B cell (primary cell): ENCODE data around the gene DNALI1. TPM values are rescaled to one million over a fixed set of nuclear protein-coding genes. Genes with fewer than 3 reads are reported as not detected.

Experiments
- ATAC-seq: fragments of 200-7000 bp; cut with Tn5 transposase; one replicate; pipeline ENCODE4 v1.10.0; 2021; ENCODE audit warnings: low read depth, mild to moderate bottlenecking, moderate number of reproducible peaks, moderate library complexity
- CTCF ChIA-PET: fragments of 350-600 bp; sonication (Branson Sonifier 250); formaldehyde crosslinking; loops from one replicate; lab custom pipeline; 2021; ENCODE audit warnings: antibody characterized with exemption, inconsistent platforms; lab: Charles Lee
- POLR2A ChIA-PET: fragments of 350-600 bp; sonication (Branson Sonifier 250); formaldehyde crosslinking; loops from one replicate; lab custom pipeline; 2021; ENCODE audit warnings: antibody characterized with exemption; lab: Charles Lee
- DNase-seq: peaks from one replicate; pipeline ENCODE4 v3.0.0; 2013
- H2AFZ ChIP-seq: 2 replicates; pipeline ENCODE4 v1.6.1; 2012; ENCODE audit warnings: mild to moderate bottlenecking, low read depth, low read length; ENCODE audit not compliant: insufficient read depth, poor library complexity, severe bottlenecking
- H3K27ac ChIP-seq, 2 donors: 1 replicate in 1 of 2; 2 replicates in 1 of 2; pipeline ENCODE4 v1.5.1; 2012 to 2013; ENCODE audit warnings: low read length in 2 of 2, mild to moderate bottlenecking in 2 of 2, moderate library complexity in 1 of 2
- H3K27me3 ChIP-seq, 4 experiments: fragments of 200-600 bp in 1 of 4; sonication (generic) in 1 of 4; replicated peaks in 1 of 4; 1 replicate in 2 of 4; 2 replicates in 2 of 4; pipeline versions ENCODE4 v1.6.1 to v1.7.0; 2013 to 2016; ENCODE audit warnings: low read length in 3 of 4, mild to moderate bottlenecking in 2 of 4, mixed read lengths in 1 of 4, moderate library complexity in 1 of 4; ENCODE audit not compliant: insufficient read depth in 4 of 4, control insufficient read depth in 3 of 4; ENCODE audit errors: control extremely low read depth in 1 of 4
- H3K36me3 ChIP-seq, 2 experiments: replicated peaks in 1 of 2; 1 replicate in 1 of 2; 2 replicates in 1 of 2; pipeline versions ENCODE4 v1.6.1 to v1.7.1; 2013; ENCODE audit warnings: low read length in 1 of 2; ENCODE audit not compliant: insufficient read depth in 2 of 2, control insufficient read depth in 1 of 2; ENCODE audit errors: control extremely low read depth in 1 of 2, extremely low read depth in 1 of 2
- H3K4me1 ChIP-seq, 2 donors: fragments of 200-600 bp in 1 of 2; sonication (generic) in 1 of 2; 1 replicate in 1 of 2; 2 replicates in 1 of 2; pipeline versions ENCODE4 v1.5.1 to v1.6.1; 2013 to 2017; ENCODE audit warnings: low read length in 2 of 2; ENCODE audit not compliant: control insufficient read depth in 2 of 2, insufficient read depth in 2 of 2
- H3K4me2 ChIP-seq: replicated peaks from 2 replicates; pipeline ENCODE3; 2012; ENCODE audit warnings: mild to moderate bottlenecking, low read depth, low read length; ENCODE audit not compliant: poor library complexity, severe bottlenecking
- H3K4me3 ChIP-seq, 5 experiments: fragments of 200-600 bp in 1 of 5; sonication (generic) in 1 of 5; 1 replicate in 3 of 5; 2 replicates in 2 of 5; pipeline versions ENCODE4 v1.5.1 to v1.7.0; 2011 to 2016; ENCODE audit warnings: low read length in 4 of 5, mild to moderate bottlenecking in 4 of 5, low read depth in 2 of 5, control low read depth in 1 of 5, moderate library complexity in 1 of 5; ENCODE audit not compliant: insufficient read depth in 1 of 5; ENCODE audit errors: control extremely low read depth in 1 of 5, extremely low read depth in 1 of 5
- H3K79me2 ChIP-seq: fragments of 200-600 bp; sonication (generic); one replicate; pipeline ENCODE4 v1.6.0; 2016; ENCODE audit warnings: low read length; ENCODE audit not compliant: control insufficient read depth, insufficient read depth
- H3K9ac ChIP-seq: fragments of 200-600 bp; sonication (generic); 2 replicates; pipeline ENCODE4 v1.6.1; 2017; ENCODE audit warnings: mild to moderate bottlenecking, low read length, moderate library complexity
- H3K9me3 ChIP-seq, 3 donors: one replicate each; pipeline versions ENCODE4 v1.6.1 to v1.7.1; 2013; ENCODE audit warnings: low read length in 2 of 3; ENCODE audit not compliant: control insufficient read depth in 2 of 3, insufficient read depth in 1 of 3; ENCODE audit errors: control extremely low read depth in 1 of 3
- H4K20me1 ChIP-seq: 2 replicates; pipeline ENCODE4 v1.6.0; 2012; ENCODE audit warnings: mild to moderate bottlenecking, low read length; ENCODE audit not compliant: insufficient read depth, control insufficient read depth, poor library complexity, severe bottlenecking
- H3K27ac Mint-ChIP-seq: one replicate; pipeline ENCODE4 v1.8.0; 2021; ENCODE audit warnings: mixed read lengths
- H3K27me3 Mint-ChIP-seq: one replicate; pipeline ENCODE4 v1.8.0; 2021; ENCODE audit warnings: mixed read lengths
- H3K4me1 Mint-ChIP-seq: one replicate; pipeline ENCODE4 v1.8.0; 2021; ENCODE audit warnings: mixed read lengths
- H3K4me3 Mint-ChIP-seq: one replicate; pipeline ENCODE4 v1.8.0; 2021; ENCODE audit warnings: mixed read lengths
- H3K9me3 Mint-ChIP-seq: one replicate; pipeline ENCODE4 v1.8.0; 2022; ENCODE audit warnings: mixed read lengths; ENCODE audit not compliant: insufficient read depth
- EZH2 ChIP-seq: IDR thresholded peaks from 2 replicates; pipeline ENCODE4 v1.6.1; 2012; ENCODE audit warnings: borderline replicate concordance, low read depth, mild to moderate bottlenecking, moderate library complexity, low read length; ENCODE audit not compliant: insufficient read depth, poor library complexity, severe bottlenecking
- WGBS: methylation state at CpG from one replicate; pipeline ENCODE4 v1.1.5; 2013; ENCODE audit warnings: missing lambda C conversion rate; ENCODE audit not compliant: insufficient coverage; 5-methylcytosine and 5-hydroxymethylcytosine counted together
- intact Hi-C: fragments of 100-400 bp; cut with micrococcal nuclease; formaldehyde crosslinking; loops from one replicate; pipeline ENCODE4 v1.10.0; 2022
- polyA plus RNA-seq: library from polyadenylated mRNA; depleted of rRNA; stranded (reverse); fragments of >200 nt; gene quantifications from 2 replicates; pipeline ENCODE4 v1.2.3, GENCODE V29; 2012
- total RNA-seq, 2 donors: library from RNA; stranded (reverse); fragments of 120-200 nt in 1 of 2; gene quantifications; 1 replicate in 1 of 2; 2 replicates in 1 of 2; pipeline versions ENCODE4 v1.2.3 to v1.2.4, GENCODE V29; 2013 to 2022
- TF ChIP-seq, protein P1 (sequence below): fragments of 200-600 bp; IDR thresholded peaks from one replicate; pipeline ENCODE4 v1.8.0; 2022; ENCODE audit warnings: antibody characterized with exemption, mild to moderate bottlenecking

Gene DNALI1
- total and polyA plus RNA-seq, 2 donors (not counting 1 experiment from before 2014, with no cell fraction given), result not detected

GRCh38 chr1:37596182-37596667 is 39.5 kb downstream of the DNALI1 start:
- ATAC-seq (no peak), DNase-seq (no peak)
- H3K9me3 ChIP-seq, result no peaks in the 10 kb centered on the region
- peaks cover 22% of the 10 kb centered on the region for H4K20me1 ChIP-seq
- H3K4me1 ChIP-seq, result peaks cover 16 to 20% of the 10 kb centered on the region in 2 donors
- H3K9me3 Mint-ChIP-seq, result no peaks in the 10 kb centered on the region
- H3K79me2 ChIP-seq, result peaks cover 28% of the 10 kb centered on the region
- no CpG with 5 or more reads among the region's 3 CpGs for WGBS
- peak overlapping the region; percentile 43 to 96 (median 89) for H3K4me3 ChIP-seq
- peak overlapping the region; percentile 85 for H3K9ac ChIP-seq
- no peaks in the 10 kb centered on the region for H3K27me3 Mint-ChIP-seq
- peak overlapping the region; percentile 69 to 90 for H3K27ac ChIP-seq
- TF ChIP-seq, protein P1, sequence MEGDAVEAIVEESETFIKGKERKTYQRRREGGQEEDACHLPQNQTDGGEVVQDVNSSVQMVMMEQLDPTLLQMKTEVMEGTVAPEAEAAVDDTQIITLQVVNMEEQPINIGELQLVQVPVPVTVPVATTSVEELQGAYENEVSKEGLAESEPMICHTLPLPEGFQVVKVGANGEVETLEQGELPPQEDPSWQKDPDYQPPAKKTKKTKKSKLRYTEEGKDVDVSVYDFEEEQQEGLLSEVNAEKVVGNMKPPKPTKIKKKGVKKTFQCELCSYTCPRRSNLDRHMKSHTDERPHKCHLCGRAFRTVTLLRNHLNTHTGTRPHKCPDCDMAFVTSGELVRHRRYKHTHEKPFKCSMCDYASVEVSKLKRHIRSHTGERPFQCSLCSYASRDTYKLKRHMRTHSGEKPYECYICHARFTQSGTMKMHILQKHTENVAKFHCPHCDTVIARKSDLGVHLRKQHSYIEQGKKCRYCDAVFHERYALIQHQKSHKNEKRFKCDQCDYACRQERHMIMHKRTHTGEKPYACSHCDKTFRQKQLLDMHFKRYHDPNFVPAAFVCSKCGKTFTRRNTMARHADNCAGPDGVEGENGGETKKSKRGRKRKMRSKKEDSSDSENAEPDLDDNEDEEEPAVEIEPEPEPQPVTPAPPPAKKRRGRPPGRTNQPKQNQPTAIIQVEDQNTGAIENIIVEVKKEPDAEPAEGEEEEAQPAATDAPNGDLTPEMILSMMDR, result no peak
- no peak for TF ChIP-seq EZH2
- peaks cover 0 to 13% of the 10 kb centered on the region in 2 experiments for H3K36me3 ChIP-seq
- peak overlapping the region; percentile 85 for H3K4me2 ChIP-seq
- intact Hi-C loops, result loop anchor here (5.0 kb wide), 1 partner anchor 119 kb away; no protein-coding TSS in a partner anchor
- peak overlapping the region; percentile 93 for H3K27ac Mint-ChIP-seq
- ChIA-PET POLR2A (interaction anchor here (0.5 to 0.7 kb wide), 2 partner anchors 96 to 122 kb away, joined by 3 to 5 read pairs; partner anchors contain the start of gene ZC3H12A), CTCF (interaction anchor here (0.5 to 1.8 kb wide), 6 partner anchors 7 to 99 kb away, joined by 3 to 11 read pairs (median 4); partner anchors contain the start of gene MEAF6)
- H2AFZ ChIP-seq, result peak overlapping the region; percentile 83
- peaks cover 0 to 3% (median 0%) of the 10 kb centered on the region in 4 experiments for H3K27me3 ChIP-seq
- H3K4me3 Mint-ChIP-seq, result peak overlapping the region; percentile 99
- H3K4me1 Mint-ChIP-seq, result peaks cover 26% of the 10 kb centered on the region

DNA sequence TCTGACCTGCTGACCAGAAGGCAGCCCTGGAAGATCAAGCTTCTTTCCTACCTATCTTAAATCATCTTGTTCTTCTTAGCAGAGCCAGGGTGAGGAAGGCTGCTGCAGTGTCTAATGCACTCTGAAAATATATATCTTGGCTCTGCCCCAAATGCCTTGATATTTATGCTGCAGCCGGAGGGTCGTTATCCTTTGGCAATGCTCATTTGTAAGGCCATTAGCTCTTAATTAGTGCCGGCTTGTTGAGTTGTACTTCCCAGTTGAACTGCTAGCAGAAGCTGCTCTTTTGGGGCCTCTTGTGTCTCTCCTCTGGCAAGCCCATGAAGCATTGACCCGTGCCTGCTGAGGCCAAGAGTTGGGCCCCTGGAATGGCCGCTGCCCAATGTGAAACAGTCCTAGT is 43.2 kb downstream of the DNALI1 start:
- TF ChIP-seq EZH2, result no peak
- TF ChIP-seq, protein P1, result no peak
- Histone ChIP-seq H3K27ac (no peak overlapping the region), H3K4me3 (no peak overlapping the region), H3K4me1 (peaks cover 12 to 14% of the 10 kb centered on the region in 2 donors), H3K9ac (no peak overlapping the region), H2AFZ (no peak overlapping the region), H3K36me3 (no peaks in the 10 kb centered on the region), H3K9me3 (no peaks in the 10 kb centered on the region), H3K79me2 (peaks cover 7% of the 10 kb centered on the region), H4K20me1 (peaks cover 3% of the 10 kb centered on the region), H3K4me2 (no peak overlapping the region), H3K27me3 (peaks cover 0 to 3% (median 1%) of the 10 kb centered on the region in 4 experiments)
- peaks cover 8% of the 10 kb centered on the region for H3K27me3 Mint-ChIP-seq
- POLR2A ChIA-PET, result interaction anchor here (0.8 kb wide), 1 partner anchor 71 kb away, joined by 3 read pairs; no protein-coding TSS in a partner anchor
- WGBS, result 96% methylated on average over 5 of the region's 5 CpGs
- DNase-seq (no peak), ATAC-seq (no peak)
- intact Hi-C loops, result loop anchor here (5.0 kb wide), 1 partner anchor 123 kb away; no protein-coding TSS in a partner anchor
- CTCF ChIA-PET, result interaction anchor here (1.1 to 13.5 kb wide), 4 partner anchors 9 to 89 kb away, joined by 3 to 328 read pairs (median 4); no protein-coding TSS in a partner anchor
- H3K27ac Mint-ChIP-seq, result no peak overlapping the region
- no peak overlapping the region for H3K4me3 Mint-ChIP-seq
- H3K9me3 Mint-ChIP-seq, result no peaks in the 10 kb centered on the region
- peaks cover 14% of the 10 kb centered on the region for H3K4me1 Mint-ChIP-seq
